ENCODE measurements around the gene MYH16.

The MYH16 gene

DNA sequence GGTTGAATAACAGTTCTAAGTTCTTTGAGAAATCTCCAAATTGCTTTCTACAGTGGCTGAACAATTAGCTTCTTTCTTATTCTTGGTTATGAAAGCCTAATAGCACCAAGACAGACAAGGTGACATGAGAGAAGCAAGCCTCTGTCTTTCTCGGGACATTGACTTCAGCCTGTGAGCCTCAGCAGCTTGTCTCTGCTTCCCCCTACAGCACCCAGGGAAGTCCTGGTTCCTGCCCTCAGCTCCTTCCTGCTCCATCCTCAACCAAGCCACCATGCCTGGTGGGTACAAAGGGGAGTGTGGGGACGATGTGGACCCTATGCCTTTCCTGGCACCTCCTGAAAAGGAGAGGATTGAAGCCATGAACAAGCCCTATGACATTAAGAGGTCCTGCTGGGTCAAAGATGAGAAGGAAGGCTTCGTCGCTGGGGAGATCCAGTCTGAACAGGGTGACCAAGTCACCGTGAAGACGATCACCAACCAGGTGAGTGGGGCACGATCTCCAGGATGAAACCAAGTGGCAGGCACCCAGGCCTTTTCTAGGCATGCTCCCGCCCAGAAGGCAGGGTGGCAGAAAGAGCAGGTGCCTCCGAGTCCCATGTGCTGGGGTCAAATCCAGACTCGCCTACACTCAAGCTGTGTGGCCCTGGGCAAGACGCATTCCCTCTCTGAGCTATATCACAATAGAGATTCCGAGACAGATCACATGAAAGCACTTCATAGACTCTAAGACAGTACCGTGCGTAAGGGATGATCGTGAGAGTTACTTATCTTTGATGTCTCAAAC lies 33.9 kb upstream of the MYH16 start:
- no peak for ATAC-seq
- TF ChIP-seq, protein P1, sequence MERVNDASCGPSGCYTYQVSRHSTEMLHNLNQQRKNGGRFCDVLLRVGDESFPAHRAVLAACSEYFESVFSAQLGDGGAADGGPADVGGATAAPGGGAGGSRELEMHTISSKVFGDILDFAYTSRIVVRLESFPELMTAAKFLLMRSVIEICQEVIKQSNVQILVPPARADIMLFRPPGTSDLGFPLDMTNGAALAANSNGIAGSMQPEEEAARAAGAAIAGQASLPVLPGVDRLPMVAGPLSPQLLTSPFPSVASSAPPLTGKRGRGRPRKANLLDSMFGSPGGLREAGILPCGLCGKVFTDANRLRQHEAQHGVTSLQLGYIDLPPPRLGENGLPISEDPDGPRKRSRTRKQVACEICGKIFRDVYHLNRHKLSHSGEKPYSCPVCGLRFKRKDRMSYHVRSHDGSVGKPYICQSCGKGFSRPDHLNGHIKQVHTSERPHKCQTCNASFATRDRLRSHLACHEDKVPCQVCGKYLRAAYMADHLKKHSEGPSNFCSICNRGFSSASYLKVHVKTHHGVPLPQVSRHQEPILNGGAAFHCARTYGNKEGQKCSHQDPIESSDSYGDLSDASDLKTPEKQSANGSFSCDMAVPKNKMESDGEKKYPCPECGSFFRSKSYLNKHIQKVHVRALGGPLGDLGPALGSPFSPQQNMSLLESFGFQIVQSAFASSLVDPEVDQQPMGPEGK (CRISPR knock-in tag; IDR thresholded peaks at IDR 0.05; ENCODE audit: borderline replicate concordance), result no peak
- TF ChIP-seq RARB (CRISPR knock-in tag; IDR thresholded peaks at IDR 0.05) (no peak), ESRRG (CRISPR knock-in tag; IDR thresholded peaks at IDR 0.05) (no peak), SNAI2 (CRISPR knock-in tag; IDR thresholded peaks at IDR 0.05) (no peak), ZNF70 (CRISPR knock-in tag; IDR thresholded peaks at IDR 0.05) (no peak), ZNF8 (CRISPR knock-in tag; IDR thresholded peaks at IDR 0.05) (no peak), GLIS3 (CRISPR knock-in tag; IDR thresholded peaks at IDR 0.05) (no peak), CSDC2 (CRISPR knock-in tag; IDR thresholded peaks at IDR 0.05) (no peak), ARNTL (CRISPR knock-in tag; IDR thresholded peaks at IDR 0.05; ENCODE audit: borderline replicate concordance, low read depth) (no peak)
- TF ChIP-seq, protein P2, sequence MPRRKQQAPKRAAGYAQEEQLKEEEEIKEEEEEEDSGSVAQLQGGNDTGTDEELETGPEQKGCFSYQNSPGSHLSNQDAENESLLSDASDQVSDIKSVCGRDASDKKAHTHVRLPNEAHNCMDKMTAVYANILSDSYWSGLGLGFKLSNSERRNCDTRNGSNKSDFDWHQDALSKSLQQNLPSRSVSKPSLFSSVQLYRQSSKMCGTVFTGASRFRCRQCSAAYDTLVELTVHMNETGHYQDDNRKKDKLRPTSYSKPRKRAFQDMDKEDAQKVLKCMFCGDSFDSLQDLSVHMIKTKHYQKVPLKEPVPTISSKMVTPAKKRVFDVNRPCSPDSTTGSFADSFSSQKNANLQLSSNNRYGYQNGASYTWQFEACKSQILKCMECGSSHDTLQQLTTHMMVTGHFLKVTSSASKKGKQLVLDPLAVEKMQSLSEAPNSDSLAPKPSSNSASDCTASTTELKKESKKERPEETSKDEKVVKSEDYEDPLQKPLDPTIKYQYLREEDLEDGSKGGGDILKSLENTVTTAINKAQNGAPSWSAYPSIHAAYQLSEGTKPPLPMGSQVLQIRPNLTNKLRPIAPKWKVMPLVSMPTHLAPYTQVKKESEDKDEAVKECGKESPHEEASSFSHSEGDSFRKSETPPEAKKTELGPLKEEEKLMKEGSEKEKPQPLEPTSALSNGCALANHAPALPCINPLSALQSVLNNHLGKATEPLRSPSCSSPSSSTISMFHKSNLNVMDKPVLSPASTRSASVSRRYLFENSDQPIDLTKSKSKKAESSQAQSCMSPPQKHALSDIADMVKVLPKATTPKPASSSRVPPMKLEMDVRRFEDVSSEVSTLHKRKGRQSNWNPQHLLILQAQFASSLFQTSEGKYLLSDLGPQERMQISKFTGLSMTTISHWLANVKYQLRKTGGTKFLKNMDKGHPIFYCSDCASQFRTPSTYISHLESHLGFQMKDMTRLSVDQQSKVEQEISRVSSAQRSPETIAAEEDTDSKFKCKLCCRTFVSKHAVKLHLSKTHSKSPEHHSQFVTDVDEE (CRISPR knock-in tag; IDR thresholded peaks at IDR 0.05), result no peak

DNA sequence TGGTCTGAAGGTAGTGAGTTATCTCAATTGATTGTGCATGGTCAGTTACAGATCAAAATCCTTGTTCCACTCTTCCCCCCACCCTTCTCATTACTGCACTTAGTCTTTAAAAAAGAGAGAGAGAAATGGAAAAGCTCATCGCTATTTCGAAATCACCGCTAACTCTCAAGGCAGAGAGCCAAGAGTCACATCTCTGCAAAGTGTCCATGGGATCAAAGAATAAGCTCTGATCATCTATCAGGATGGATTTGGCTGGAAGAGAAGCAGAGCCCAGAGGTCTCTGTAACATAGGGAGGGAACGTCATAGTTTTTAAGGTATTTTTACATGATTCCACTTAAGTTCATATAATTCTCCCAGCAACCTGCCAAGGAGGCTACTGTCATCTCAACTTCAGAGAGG lies 30.0 kb upstream of the MYH16 start:
- no peak for ATAC-seq
- no peak for TF ChIP-seq PPARA (CRISPR knock-in tag; IDR thresholded peaks at IDR 0.05; ENCODE audit: borderline replicate concordance)
- TF ChIP-seq ZFP30 (CRISPR knock-in tag; IDR thresholded peaks at IDR 0.05), result no peak
- TF ChIP-seq, protein P3, sequence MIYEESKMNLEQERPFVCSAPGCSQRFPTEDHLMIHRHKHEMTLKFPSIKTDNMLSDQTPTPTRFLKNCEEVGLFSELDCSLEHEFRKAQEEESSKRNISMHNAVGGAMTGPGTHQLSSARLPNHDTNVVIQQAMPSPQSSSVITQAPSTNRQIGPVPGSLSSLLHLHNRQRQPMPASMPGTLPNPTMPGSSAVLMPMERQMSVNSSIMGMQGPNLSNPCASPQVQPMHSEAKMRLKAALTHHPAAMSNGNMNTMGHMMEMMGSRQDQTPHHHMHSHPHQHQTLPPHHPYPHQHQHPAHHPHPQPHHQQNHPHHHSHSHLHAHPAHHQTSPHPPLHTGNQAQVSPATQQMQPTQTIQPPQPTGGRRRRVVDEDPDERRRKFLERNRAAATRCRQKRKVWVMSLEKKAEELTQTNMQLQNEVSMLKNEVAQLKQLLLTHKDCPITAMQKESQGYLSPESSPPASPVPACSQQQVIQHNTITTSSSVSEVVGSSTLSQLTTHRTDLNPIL (CRISPR knock-in tag; IDR thresholded peaks at IDR 0.05; ENCODE audit: low read depth), result no peak
- no peak for TF ChIP-seq ZNF8 (CRISPR knock-in tag; IDR thresholded peaks at IDR 0.05)
- no peak for TF ChIP-seq GLIS3 (CRISPR knock-in tag; IDR thresholded peaks at IDR 0.05)
- TF ChIP-seq, protein P4, sequence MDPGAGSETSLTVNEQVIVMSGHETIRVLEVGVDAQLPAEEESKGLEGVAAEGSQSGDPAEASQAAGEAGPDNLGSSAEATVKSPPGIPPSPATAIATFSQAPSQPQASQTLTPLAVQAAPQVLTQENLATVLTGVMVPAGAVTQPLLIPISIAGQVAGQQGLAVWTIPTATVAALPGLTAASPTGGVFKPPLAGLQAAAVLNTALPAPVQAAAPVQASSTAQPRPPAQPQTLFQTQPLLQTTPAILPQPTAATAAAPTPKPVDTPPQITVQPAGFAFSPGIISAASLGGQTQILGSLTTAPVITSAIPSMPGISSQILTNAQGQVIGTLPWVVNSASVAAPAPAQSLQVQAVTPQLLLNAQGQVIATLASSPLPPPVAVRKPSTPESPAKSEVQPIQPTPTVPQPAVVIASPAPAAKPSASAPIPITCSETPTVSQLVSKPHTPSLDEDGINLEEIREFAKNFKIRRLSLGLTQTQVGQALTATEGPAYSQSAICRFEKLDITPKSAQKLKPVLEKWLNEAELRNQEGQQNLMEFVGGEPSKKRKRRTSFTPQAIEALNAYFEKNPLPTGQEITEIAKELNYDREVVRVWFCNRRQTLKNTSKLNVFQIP (CRISPR knock-in tag; IDR thresholded peaks at IDR 0.05; ENCODE audit: borderline replicate concordance, low read depth), result no peak
- TF ChIP-seq ZNF565 (CRISPR knock-in tag; conservative IDR thresholded peaks at IDR 0.05; ENCODE audit: low read depth), result no peak
- TF ChIP-seq SNAI2 (CRISPR knock-in tag; IDR thresholded peaks at IDR 0.05), result no peak
- no peak for TF ChIP-seq TCF4 (CRISPR knock-in tag; IDR thresholded peaks at IDR 0.05; ENCODE audit: borderline replicate concordance)
- TF ChIP-seq ZC3H10 (CRISPR knock-in tag; IDR thresholded peaks at IDR 0.05), result no peak
- TF ChIP-seq ISL1 (CRISPR knock-in tag; IDR thresholded peaks at IDR 0.05), result no peak
- TF ChIP-seq, protein P2 (CRISPR knock-in tag; IDR thresholded peaks at IDR 0.05), result no peak
- TF ChIP-seq ARNTL (CRISPR knock-in tag; IDR thresholded peaks at IDR 0.05; ENCODE audit: borderline replicate concordance, low read depth), result no peak
- TF ChIP-seq ZNF70 (CRISPR knock-in tag; IDR thresholded peaks at IDR 0.05), result no peak
- TF ChIP-seq, protein P1 (CRISPR knock-in tag; IDR thresholded peaks at IDR 0.05; ENCODE audit: borderline replicate concordance), result no peak

Measured in SK-N-SH treated with all-trans-retinoic acid at 6 μM for 48 hours (cell line).